Gastrocnemius medialis (tissue), 4 donors: ENCODE results near the gene ZNF280A. TPM values are rescaled to one million over a fixed set of nuclear protein-coding genes. Genes with fewer than 3 reads are reported as not detected.

Experiments used
- ATAC-seq, 2 donors: fragments of 150-250 bp; one replicate each; pipeline ENCODE4 v1.9.1; 2016
- DNase-seq, 2 donors: peaks; one replicate each; pipeline ENCODE4 v3.0.0-alpha.2; 2019
- H3K27ac ChIP-seq, 4 donors: fragments of 200-600 bp; sonication (generic); 1 replicate in 1 of 4; 2 replicates in 3 of 4; pipeline ENCODE4 v1.5.1; 2016 to 2018; ENCODE audit warnings: mild to moderate bottlenecking in 2 of 4, moderate library complexity in 1 of 4
- H3K27me3 ChIP-seq, 3 donors: fragments of 200-600 bp; sonication (generic) in 2 of 3; 1 replicate in 1 of 3; 2 replicates in 2 of 3; pipeline versions ENCODE4 v1.5.1 to v1.6.0; 2016 to 2019; ENCODE audit warnings: mild to moderate bottlenecking in 1 of 3, moderate library complexity in 1 of 3
- H3K36me3 ChIP-seq, 2 donors: fragments of 200-600 bp; sonication (generic) in 1 of 2; one replicate each; pipeline ENCODE4 v1.5.1; 2017 to 2018
- H3K4me1 ChIP-seq, 2 donors: fragments of 200-600 bp; sonication (generic) in 1 of 2; one replicate each; pipeline ENCODE4 v1.5.1; 2016 to 2017; ENCODE audit warnings: mild to moderate bottlenecking in 2 of 2
- H3K4me3 ChIP-seq, 4 donors: fragments of 200-600 bp; sonication (generic) in 3 of 4; 1 replicate in 1 of 4; 2 replicates in 3 of 4; pipeline ENCODE4 v1.5.1; 2016 to 2019; ENCODE audit warnings: mild to moderate bottlenecking in 2 of 4
- H3K9me3 ChIP-seq, 3 donors: fragments of 200-600 bp; sonication (generic) in 2 of 3; 1 replicate in 1 of 3; 2 replicates in 2 of 3; pipeline ENCODE4 v1.5.1; 2016 to 2019
- POLR2A ChIP-seq, 2 donors: fragments of 450-650 bp; IDR thresholded peaks; one replicate each; pipeline ENCODE4 v1.6.1; 2017; ENCODE audit warnings: antibody characterized with exemption in 2 of 2, mild to moderate bottlenecking in 2 of 2, moderate library complexity in 2 of 2
- in situ Hi-C, 4 donors: fragments of 200-750 bp; cut with MboI; loops; one replicate each; pipeline versions ENCODE4 v1.15.0 to v1.8.0; 2017; ENCODE audit warnings: low sequenced_read_pairs in 4 of 4
- intact Hi-C: fragments of 100-400 bp; cut with DNase I; formaldehyde crosslinking; loops from one replicate; pipeline ENCODE4 v1.15.1; 2023; ENCODE audit warnings: low total_unique reads
- total RNA-seq, 4 donors: library from RNA; depleted of rRNA; stranded (reverse); fragments of >200 nt; gene quantifications; one replicate each; pipeline versions ENCODE4 v1.1.0 to v1.2.3, GENCODE V29; 2016
- TF ChIP-seq, protein P1 (sequence below), 5 experiments: fragments of 450-650 bp in 3 of 5; fragments of 200-600 bp in 2 of 5; sonication (generic) in 2 of 5; IDR thresholded peaks in 4 of 5; conservative IDR thresholded peaks in 1 of 5; 1 replicate in 4 of 5; 2 replicates in 1 of 5; pipeline ENCODE4 v1.5.1; 2016 to 2019; ENCODE audit warnings: antibody characterized with exemption in 5 of 5, mild to moderate bottlenecking in 3 of 5, moderate library complexity in 3 of 5

ZNF280A gene
- total RNA-seq, 4 donors from 2014 or later: not detected

DNA sequence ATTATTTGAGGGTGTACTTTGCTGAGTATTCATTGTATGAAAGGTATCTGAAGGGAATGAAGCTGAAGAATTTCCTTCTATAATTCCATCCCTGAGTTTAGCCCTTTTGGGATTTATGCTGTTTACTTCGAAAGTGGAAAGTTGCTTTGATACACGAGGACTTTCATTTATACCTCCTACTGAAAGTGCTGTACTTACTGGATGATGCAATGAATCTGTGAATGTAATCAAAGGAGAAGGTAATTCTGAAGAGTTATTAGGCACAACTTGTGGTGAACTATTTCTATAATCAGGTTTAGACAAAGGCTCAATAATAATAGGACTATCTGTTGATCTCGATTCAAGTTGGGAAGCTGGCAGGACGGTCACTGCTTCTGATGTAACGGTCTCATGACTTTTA, 31.3 kb downstream of the ZNF280A start:
- Histone ChIP-seq H3K27ac (no peak overlapping the region), H3K36me3 (no peaks in the 10 kb centered on the region), H3K27me3 (no peaks in the 10 kb centered on the region), H3K4me3 (no peak overlapping the region), H3K4me1 (no peaks in the 10 kb centered on the region), H3K9me3 (no peaks in the 10 kb centered on the region)
- in situ Hi-C loops (no loop called here), intact Hi-C loops (no loop called here)
- ATAC-seq: no peak
- no peak for DNase-seq
- TF ChIP-seq, protein P1, sequence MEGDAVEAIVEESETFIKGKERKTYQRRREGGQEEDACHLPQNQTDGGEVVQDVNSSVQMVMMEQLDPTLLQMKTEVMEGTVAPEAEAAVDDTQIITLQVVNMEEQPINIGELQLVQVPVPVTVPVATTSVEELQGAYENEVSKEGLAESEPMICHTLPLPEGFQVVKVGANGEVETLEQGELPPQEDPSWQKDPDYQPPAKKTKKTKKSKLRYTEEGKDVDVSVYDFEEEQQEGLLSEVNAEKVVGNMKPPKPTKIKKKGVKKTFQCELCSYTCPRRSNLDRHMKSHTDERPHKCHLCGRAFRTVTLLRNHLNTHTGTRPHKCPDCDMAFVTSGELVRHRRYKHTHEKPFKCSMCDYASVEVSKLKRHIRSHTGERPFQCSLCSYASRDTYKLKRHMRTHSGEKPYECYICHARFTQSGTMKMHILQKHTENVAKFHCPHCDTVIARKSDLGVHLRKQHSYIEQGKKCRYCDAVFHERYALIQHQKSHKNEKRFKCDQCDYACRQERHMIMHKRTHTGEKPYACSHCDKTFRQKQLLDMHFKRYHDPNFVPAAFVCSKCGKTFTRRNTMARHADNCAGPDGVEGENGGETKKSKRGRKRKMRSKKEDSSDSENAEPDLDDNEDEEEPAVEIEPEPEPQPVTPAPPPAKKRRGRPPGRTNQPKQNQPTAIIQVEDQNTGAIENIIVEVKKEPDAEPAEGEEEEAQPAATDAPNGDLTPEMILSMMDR (IDR thresholded peaks at IDR 0.05 in 4 of 5, conservative IDR thresholded peaks at IDR 0.05 in 1 of 5): no peak
- TF ChIP-seq POLR2A (IDR thresholded peaks at IDR 0.05): no peak

DNA sequence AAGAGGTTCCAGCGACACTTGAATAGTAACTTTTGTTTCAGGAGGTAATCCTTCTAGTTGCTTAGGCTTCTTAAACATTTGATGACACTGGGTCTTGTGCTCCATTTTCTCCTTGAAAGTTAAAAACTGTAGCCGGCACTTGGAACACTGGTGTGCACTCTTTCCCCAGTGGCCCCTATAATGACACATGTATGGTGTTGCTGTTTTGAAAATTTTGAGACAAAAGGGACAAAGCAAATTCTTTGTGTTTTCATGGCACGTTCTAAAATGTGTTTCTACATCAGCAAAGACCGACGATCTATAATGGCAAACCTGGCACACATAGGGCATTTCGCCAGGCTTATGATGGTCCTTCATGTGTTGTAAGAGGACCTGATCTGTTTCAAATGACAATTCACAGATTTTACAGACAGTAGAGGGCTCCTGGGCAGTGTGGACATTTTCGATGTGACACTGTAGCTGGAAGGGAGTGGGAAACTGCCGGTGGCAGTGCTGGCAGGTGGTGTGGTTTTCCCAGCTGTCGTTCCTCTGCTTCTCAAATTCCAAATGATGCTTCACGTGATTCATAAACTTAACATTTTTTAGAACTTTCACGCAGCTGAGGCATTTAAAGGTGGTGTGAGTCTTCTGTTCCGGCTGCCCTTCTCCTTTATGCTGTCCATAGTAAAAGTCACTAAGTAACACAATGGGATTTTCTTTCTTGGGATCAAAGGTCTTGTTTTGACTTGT, 32.0 kb downstream of the ZNF280A start:
- intact Hi-C loops: no loop called here
- Histone ChIP-seq H3K27me3 (no peaks in the 10 kb centered on the region), H3K4me1 (no peaks in the 10 kb centered on the region), H3K4me3 (no peak overlapping the region), H3K9me3 (no peaks in the 10 kb centered on the region), H3K27ac (no peak overlapping the region), H3K36me3 (no peaks in the 10 kb centered on the region)
- DNase-seq (no peak), ATAC-seq (no peak)
- in situ Hi-C loops: no loop called here
- TF ChIP-seq, protein P1 (IDR thresholded peaks at IDR 0.05 in 4 of 5, conservative IDR thresholded peaks at IDR 0.05 in 1 of 5): no peak
- no peak for TF ChIP-seq POLR2A (IDR thresholded peaks at IDR 0.05)

DNA sequence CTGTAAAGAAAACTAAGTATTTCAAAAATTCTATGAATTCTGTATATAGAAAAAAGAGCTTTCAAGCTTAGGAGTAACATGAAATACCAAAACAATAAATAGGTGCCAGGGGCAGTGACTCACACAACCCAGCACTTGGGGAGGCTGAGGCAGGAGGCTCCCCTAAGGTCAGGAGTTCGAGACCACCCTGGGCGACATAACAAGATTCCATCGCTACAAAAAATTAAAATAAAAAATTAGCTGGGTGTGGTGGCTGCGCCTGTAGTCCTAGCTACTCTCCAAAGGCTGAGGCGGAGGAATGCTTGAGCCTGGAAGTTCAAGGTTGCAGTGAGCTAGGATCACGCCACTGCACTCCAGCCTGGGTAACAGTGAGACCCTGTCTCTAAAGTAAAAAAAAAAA, 33.0 kb downstream of the ZNF280A start:
- in situ Hi-C loops (no loop called here), intact Hi-C loops (no loop called here)
- Histone ChIP-seq H3K9me3 (no peaks in the 10 kb centered on the region), H3K27me3 (no peaks in the 10 kb centered on the region), H3K4me1 (no peaks in the 10 kb centered on the region), H3K36me3 (no peaks in the 10 kb centered on the region), H3K4me3 (no peak overlapping the region), H3K27ac (no peak overlapping the region)
- ATAC-seq: no peak
- DNase-seq: no peak
- TF ChIP-seq, protein P1 (IDR thresholded peaks at IDR 0.05 in 4 of 5, conservative IDR thresholded peaks at IDR 0.05 in 1 of 5): no peak
- TF ChIP-seq POLR2A (IDR thresholded peaks at IDR 0.05): no peak

DNA sequence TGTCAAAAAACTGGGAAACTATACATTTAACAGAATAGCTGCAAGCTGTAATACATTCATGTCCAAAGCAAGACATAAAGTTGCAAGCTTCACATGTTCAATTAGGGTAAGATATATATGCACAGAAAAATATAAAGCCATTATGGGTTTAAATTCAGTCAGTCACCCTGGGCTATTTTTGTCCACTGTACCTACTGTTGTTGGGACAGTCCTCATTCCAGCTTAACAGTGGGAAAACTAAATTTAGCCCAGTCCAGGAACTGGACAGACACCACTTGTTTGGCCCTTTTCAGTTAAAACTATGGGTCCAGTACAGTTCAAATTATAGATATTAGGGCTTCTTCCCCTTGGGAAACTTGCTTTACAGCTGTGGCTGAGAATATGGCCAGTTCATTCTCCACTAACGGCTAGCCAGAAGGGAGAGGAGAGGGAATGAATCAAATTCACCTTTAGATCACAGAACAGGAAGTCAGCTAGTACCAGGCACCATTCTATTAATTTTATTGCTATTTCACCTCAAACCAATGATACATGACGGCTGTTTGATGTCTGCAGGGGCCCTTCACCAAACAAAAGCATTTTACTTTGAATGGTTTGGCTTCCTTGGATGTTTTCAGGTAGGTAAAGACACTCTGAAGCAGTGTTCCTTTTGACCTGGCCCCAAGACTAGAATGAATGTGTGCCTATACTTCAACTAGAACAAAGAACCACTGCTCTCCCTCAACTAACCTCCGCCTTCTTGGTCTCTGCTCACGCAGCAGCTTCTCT, 33.8 kb downstream of the ZNF280A start:
- H3K4me3 ChIP-seq: no peak overlapping the region
- intact Hi-C loops: no loop called here
- no peaks in the 10 kb centered on the region for H3K4me1 ChIP-seq
- H3K27me3 ChIP-seq: no peaks in the 10 kb centered on the region
- TF ChIP-seq, protein P1 (IDR thresholded peaks at IDR 0.05 in 4 of 5, conservative IDR thresholded peaks at IDR 0.05 in 1 of 5): no peak
- TF ChIP-seq POLR2A (IDR thresholded peaks at IDR 0.05): no peak
- in situ Hi-C loops: no loop called here
- DNase-seq (no peak), ATAC-seq (no peak)
- H3K27ac ChIP-seq: no peak overlapping the region
- H3K9me3 ChIP-seq: no peaks in the 10 kb centered on the region
- H3K36me3 ChIP-seq: no peaks in the 10 kb centered on the region
